HEK293 (cell line): ENCODE data around the gene ABCA1.
A peak's percentile ranks its signal among the peaks of the same experiment; 100 is the strongest.

Experiments used
- CTCF ChIA-PET: fragments of 350-600 bp; formaldehyde crosslinking; extraction: SDS; loops from one replicate; lab custom pipeline; 2021; ENCODE audit warnings: antibody characterized with exemption; lab: Yijun Ruan, JAX
- POLR2A ChIA-PET: fragments of 300-600 bp; formaldehyde crosslinking; extraction: SDS; loops from one replicate; lab custom pipeline; 2020; ENCODE audit warnings: antibody characterized with exemption, inconsistent platforms; lab: Yijun Ruan, JAX
- H3K27ac ChIP-seq: fragments of 200-500 bp; sonication (Bioruptor generic); 2 replicates; pipeline ENCODE4 v1.5.1; 2014; ENCODE audit warnings: low read depth, low read length, control low read depth, inconsistent platforms; ENCODE audit errors: extremely low read depth
- H3K36me3 ChIP-seq, 2 experiments: fragments of 200-500 bp in 1 of 2; sonication (Bioruptor generic) in 1 of 2; 1 replicate in 1 of 2; 2 replicates in 1 of 2; pipeline ENCODE4 v1.5.1; 2014 to 2017; ENCODE audit warnings: inconsistent platforms in 2 of 2, low read length in 2 of 2; ENCODE audit not compliant: control insufficient read depth in 2 of 2, insufficient read depth in 1 of 2
- H3K4me1 ChIP-seq: fragments of 200-500 bp; sonication (Bioruptor generic); 2 replicates; pipeline ENCODE4 v1.5.1; 2014; ENCODE audit warnings: mild to moderate bottlenecking, low read length, inconsistent platforms; ENCODE audit not compliant: control insufficient read depth, insufficient read depth
- H3K4me3 ChIP-seq: 2 replicates; pipeline ENCODE4 v1.5.1; 2011; ENCODE audit warnings: low read depth, mild to moderate bottlenecking, control low read depth, low read length, moderate library complexity
- H3K9me3 ChIP-seq: fragments of 200-500 bp; sonication (Bioruptor generic); 2 replicates; pipeline ENCODE4 v1.5.1; 2014; ENCODE audit warnings: low read depth, low read length, inconsistent platforms; ENCODE audit not compliant: control insufficient read depth, insufficient read depth
- FEZF1 ChIP-seq: fragments of 450-650 bp; formaldehyde crosslinking; IDR thresholded peaks from 2 replicates; pipeline ENCODE4 v1.5.1; 2016; ENCODE audit warnings: missing biosample characterization, missing genetic modification characterization
- KLF16 ChIP-seq: fragments of 450-650 bp; formaldehyde crosslinking; IDR thresholded peaks from 2 replicates; pipeline ENCODE4 v1.5.1; 2017; ENCODE audit warnings: missing biosample characterization, missing genetic modification characterization
- REPIN1 ChIP-seq: fragments of 450-650 bp; formaldehyde crosslinking; IDR thresholded peaks from 2 replicates; pipeline ENCODE4 v1.5.1; 2017; ENCODE audit warnings: missing biosample characterization, missing genetic modification characterization, low read depth
- SP3 ChIP-seq: fragments of 450-650 bp; formaldehyde crosslinking; IDR thresholded peaks from 2 replicates; pipeline ENCODE4 v1.5.1; 2016; ENCODE audit warnings: missing biosample characterization, missing genetic modification characterization
- ZBTB17 ChIP-seq: fragments of 450-650 bp; formaldehyde crosslinking; IDR thresholded peaks from 2 replicates; pipeline ENCODE4 v1.5.1; 2016; ENCODE audit warnings: missing biosample characterization, missing genetic modification characterization
- ZNF174 ChIP-seq: fragments of 450-650 bp; formaldehyde crosslinking; IDR thresholded peaks from 2 replicates; pipeline ENCODE4 v1.5.0; 2017; ENCODE audit warnings: missing biosample characterization, mild to moderate bottlenecking, missing genetic modification characterization
- ZNF214 ChIP-seq: fragments of 450-650 bp; formaldehyde crosslinking; IDR thresholded peaks from 2 replicates; pipeline ENCODE4 v1.5.1; 2017; ENCODE audit warnings: missing biosample characterization, mild to moderate bottlenecking, missing genetic modification characterization, borderline replicate concordance
- ZNF266 ChIP-seq: fragments of 450-650 bp; formaldehyde crosslinking; IDR thresholded peaks from 2 replicates; pipeline ENCODE4 v1.5.1; 2016; ENCODE audit warnings: missing biosample characterization, missing genetic modification characterization, low read depth
- ZNF335 ChIP-seq: fragments of 450-650 bp; formaldehyde crosslinking; conservative IDR thresholded peaks from 2 replicates; pipeline ENCODE4 v1.5.1; 2016; ENCODE audit warnings: missing biosample characterization, missing genetic modification characterization
- ZNF391 ChIP-seq: fragments of 450-650 bp; formaldehyde crosslinking; IDR thresholded peaks from 2 replicates; pipeline ENCODE4 v1.5.1; 2016; ENCODE audit warnings: low read depth, missing biosample characterization, missing genetic modification characterization, borderline replicate concordance
- ZNF560 ChIP-seq: fragments of 450-650 bp; formaldehyde crosslinking; IDR thresholded peaks from 2 replicates; pipeline ENCODE4 v1.5.1; 2017; ENCODE audit warnings: missing biosample characterization, missing genetic modification characterization, borderline replicate concordance
- ZNF571 ChIP-seq: fragments of 450-650 bp; formaldehyde crosslinking; IDR thresholded peaks from 2 replicates; pipeline ENCODE4 v1.5.0; 2017; ENCODE audit warnings: missing biosample characterization, missing genetic modification characterization
- ZNF624 ChIP-seq: fragments of 450-650 bp; formaldehyde crosslinking; IDR thresholded peaks from 2 replicates; pipeline ENCODE4 v1.5.1; 2017; ENCODE audit warnings: missing biosample characterization, missing genetic modification characterization
- ZNF701 ChIP-seq: fragments of 450-650 bp; formaldehyde crosslinking; IDR thresholded peaks from 2 replicates; pipeline ENCODE4 v1.5.1; 2016; ENCODE audit warnings: missing biosample characterization, missing genetic modification characterization
- TF ChIP-seq, protein P1 (sequence below): fragments of 450-650 bp; formaldehyde crosslinking; IDR thresholded peaks from 2 replicates; pipeline ENCODE4 v1.5.1; 2016; ENCODE audit warnings: missing biosample characterization, missing genetic modification characterization
- TF ChIP-seq, protein P2 (sequence below): fragments of 450-650 bp; formaldehyde crosslinking; IDR thresholded peaks from 2 replicates; pipeline ENCODE4 v1.5.1; 2016; ENCODE audit warnings: missing biosample characterization, missing genetic modification characterization
- TF ChIP-seq, protein P3 (sequence below): fragments of 450-650 bp; formaldehyde crosslinking; IDR thresholded peaks from 2 replicates; pipeline ENCODE4 v1.5.1; 2017; ENCODE audit warnings: missing biosample characterization, missing genetic modification characterization
- TF ChIP-seq, protein P4 (sequence below): fragments of 450-650 bp; formaldehyde crosslinking; conservative IDR thresholded peaks from 2 replicates; pipeline ENCODE4 v1.5.1; 2016; ENCODE audit warnings: low read depth, missing biosample characterization, missing genetic modification characterization

The ABCA1 gene

DNA sequence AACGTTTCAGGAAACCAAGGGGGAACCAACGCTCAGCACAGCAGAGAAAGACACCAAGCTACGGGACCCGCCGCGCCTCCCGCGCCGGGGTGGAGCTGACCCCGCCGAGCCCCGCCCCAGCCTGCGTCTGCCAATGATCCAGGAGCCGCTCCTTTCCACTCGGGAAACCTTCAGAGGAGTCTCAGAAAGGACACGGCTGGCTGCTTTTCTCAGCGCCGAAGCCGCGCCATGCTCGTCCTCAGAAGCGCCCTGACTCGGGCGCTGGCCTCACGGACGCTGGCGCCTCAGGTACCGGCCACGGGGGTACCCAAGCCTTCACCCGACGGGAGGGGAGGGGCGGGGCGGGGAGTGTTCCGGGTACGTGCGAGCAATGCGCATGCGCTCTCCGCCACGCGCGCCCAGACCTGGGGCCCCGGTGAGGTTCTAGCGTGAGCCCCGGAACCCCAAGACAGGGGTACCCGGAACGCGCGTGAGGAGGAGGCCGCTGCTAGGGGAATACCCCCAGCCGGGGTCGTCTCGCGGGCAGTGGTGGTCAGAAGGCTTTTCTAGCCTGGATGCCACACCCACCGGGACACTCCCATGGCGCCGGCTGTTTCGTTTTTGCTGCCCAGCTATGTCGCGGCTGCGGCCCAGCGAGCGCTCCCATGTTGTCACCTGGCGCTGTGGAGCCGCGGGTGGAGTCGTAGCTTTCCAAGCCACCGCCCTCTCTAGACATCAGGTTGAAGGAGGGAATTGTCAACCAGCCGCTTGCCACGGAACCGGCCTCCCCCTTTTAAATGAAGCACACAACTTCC lies 180.2 kb downstream of the ABCA1 start, which contains the start of gene NIPSNAP3A (continued):
- TF ChIP-seq ZNF560 (tag by site-specific recombination) (no peak), FEZF1 (no peak), ZNF214 (tag by site-specific recombination) (no peak), ZNF571 (tag by site-specific recombination) (no peak), ZNF174 (no peak), ZNF624 (tag by site-specific recombination) (no peak), ZNF701 (tag by site-specific recombination) (no peak), SP3 (tag by site-specific recombination) (peak; percentile 48), REPIN1 (tag by site-specific recombination) (no peak), ZNF266 (tag by site-specific recombination) (no peak), KLF16 (tag by site-specific recombination) (no peak), ZNF391 (tag by site-specific recombination) (no peak)
- TF ChIP-seq, protein P1, sequence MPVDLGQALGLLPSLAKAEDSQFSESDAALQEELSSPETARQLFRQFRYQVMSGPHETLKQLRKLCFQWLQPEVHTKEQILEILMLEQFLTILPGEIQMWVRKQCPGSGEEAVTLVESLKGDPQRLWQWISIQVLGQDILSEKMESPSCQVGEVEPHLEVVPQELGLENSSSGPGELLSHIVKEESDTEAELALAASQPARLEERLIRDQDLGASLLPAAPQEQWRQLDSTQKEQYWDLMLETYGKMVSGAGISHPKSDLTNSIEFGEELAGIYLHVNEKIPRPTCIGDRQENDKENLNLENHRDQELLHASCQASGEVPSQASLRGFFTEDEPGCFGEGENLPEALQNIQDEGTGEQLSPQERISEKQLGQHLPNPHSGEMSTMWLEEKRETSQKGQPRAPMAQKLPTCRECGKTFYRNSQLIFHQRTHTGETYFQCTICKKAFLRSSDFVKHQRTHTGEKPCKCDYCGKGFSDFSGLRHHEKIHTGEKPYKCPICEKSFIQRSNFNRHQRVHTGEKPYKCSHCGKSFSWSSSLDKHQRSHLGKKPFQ (tag by site-specific recombination) = no peak
- TF ChIP-seq, protein P2, sequence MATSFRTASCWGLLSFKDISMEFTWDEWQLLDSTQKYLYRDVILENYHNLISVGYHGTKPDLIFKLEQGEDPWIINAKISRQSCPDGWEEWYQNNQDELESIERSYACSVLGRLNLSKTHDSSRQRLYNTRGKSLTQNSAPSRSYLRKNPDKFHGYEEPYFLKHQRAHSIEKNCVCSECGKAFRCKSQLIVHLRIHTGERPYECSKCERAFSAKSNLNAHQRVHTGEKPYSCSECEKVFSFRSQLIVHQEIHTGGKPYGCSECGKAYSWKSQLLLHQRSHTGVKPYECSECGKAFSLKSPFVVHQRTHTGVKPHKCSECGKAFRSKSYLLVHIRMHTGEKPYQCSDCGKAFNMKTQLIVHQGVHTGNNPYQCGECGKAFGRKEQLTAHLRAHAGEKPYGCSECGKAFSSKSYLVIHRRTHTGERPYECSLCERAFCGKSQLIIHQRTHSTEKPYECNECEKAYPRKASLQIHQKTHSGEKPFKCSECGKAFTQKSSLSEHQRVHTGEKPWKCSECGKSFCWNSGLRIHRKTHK (tag by site-specific recombination) = no peak

DNA sequence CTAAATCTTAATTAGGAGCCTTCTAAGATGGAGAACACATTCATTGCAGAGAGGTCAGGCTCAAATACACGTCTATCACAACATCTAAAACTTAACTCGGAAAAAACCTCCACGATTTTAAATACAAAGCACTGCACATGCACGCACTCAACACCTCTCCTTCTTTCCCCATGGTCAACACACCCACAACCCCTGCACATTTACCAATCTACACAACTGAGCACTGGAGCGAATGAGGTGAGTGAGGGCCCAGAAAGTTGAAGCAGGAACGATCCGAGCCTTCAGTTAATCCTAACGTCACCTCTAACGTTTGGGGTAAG lies 180.8 kb downstream of the ABCA1 start:
- Histone ChIP-seq H3K27ac (peak overlapping the region; percentile 57; the same call in 1 of the 2 replicates), H3K4me1 (no peaks in the 10 kb centered on the region), H3K9me3 (no peaks in the 10 kb centered on the region), H3K4me3 (peak overlapping the region; percentile 93), H3K36me3 (peaks cover 0 to 8% of the 10 kb centered on the region in 2 experiments; a peak in 1 of 3 replicates)
- POLR2A ChIA-PET = interaction anchor here (1.1 to 1.9 kb wide), 3 partner anchors 15 to 654 kb away, joined by 4 to 5 read pairs (median 4); partner anchors contain the start of genes NIPSNAP3B and SMC2
- CTCF ChIA-PET = interaction anchor here (0.8 to 0.9 kb wide), 2 partner anchors 8 to 27 kb away, joined by 4 to 6 read pairs; no protein-coding TSS in a partner anchor
- TF ChIP-seq ZNF335 (tag by site-specific recombination) (0 out of 2 replicates have a peak, but pooled peaks have one; percentile 37), ZBTB17 (peak; percentile 28; the same call in 1 of the 2 replicates)
- TF ChIP-seq, protein P3, sequence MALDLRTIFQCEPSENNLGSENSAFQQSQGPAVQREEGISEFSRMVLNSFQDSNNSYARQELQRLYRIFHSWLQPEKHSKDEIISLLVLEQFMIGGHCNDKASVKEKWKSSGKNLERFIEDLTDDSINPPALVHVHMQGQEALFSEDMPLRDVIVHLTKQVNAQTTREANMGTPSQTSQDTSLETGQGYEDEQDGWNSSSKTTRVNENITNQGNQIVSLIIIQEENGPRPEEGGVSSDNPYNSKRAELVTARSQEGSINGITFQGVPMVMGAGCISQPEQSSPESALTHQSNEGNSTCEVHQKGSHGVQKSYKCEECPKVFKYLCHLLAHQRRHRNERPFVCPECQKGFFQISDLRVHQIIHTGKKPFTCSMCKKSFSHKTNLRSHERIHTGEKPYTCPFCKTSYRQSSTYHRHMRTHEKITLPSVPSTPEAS (tag by site-specific recombination) = no peak
- TF ChIP-seq, protein P4, sequence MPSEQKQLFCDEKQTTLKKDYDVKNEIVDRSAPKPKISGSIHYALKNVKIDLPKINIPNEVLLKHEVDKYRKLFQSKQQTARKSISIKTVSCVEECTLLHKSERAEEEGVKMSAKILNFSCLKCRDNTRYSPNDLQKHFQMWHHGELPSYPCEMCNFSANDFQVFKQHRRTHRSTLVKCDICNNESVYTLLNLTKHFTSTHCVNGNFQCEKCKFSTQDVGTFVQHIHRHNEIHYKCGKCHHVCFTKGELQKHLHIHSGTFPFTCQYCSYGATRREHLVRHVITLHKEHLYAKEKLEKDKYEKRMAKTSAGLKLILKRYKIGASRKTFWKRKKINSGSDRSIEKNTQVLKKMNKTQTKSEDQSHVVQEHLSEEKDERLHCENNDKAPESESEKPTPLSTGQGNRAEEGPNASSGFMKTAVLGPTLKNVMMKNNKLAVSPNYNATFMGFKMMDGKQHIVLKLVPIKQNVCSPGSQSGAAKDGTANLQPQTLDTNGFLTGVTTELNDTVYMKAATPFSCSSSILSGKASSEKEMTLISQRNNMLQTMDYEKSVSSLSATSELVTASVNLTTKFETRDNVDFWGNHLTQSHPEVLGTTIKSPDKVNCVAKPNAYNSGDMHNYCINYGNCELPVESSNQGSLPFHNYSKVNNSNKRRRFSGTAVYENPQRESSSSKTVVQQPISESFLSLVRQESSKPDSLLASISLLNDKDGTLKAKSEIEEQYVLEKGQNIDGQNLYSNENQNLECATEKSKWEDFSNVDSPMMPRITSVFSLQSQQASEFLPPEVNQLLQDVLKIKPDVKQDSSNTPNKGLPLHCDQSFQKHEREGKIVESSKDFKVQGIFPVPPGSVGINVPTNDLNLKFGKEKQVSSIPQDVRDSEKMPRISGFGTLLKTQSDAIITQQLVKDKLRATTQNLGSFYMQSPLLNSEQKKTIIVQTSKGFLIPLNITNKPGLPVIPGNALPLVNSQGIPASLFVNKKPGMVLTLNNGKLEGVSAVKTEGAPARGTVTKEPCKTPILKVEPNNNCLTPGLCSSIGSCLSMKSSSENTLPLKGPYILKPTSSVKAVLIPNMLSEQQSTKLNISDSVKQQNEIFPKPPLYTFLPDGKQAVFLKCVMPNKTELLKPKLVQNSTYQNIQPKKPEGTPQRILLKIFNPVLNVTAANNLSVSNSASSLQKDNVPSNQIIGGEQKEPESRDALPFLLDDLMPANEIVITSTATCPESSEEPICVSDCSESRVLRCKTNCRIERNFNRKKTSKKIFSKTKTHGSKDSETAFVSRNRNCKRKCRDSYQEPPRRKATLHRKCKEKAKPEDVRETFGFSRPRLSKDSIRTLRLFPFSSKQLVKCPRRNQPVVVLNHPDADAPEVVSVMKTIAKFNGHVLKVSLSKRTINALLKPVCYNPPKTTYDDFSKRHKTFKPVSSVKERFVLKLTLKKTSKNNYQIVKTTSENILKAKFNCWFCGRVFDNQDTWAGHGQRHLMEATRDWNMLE (tag by site-specific recombination) = no peak
